Neutrophil (primary cell): Measurements from ENCODE around the gene ST7.

Experiments used
- H3K27ac ChIP-seq: fragments of 200-600 bp; sonication (generic); 2 replicates; pipeline ENCODE4 v1.5.1; 2016; ENCODE audit warnings: mild to moderate bottlenecking, moderate library complexity
- H3K27me3 ChIP-seq: fragments of 200-600 bp; sonication (generic); 2 replicates; pipeline ENCODE4 v1.6.0; 2016; ENCODE audit warnings: mild to moderate bottlenecking
- H3K36me3 ChIP-seq: fragments of 200-600 bp; sonication (generic); 2 replicates; pipeline ENCODE4 v1.5.1; 2017
- H3K4me1 ChIP-seq, 2 experiments: fragments of 200-600 bp in 1 of 2; sonication (generic) in 1 of 2; 1 replicate in 1 of 2; 2 replicates in 1 of 2; pipeline versions ENCODE4 v1.5.1 to v1.6.1; 2013 to 2016; ENCODE audit warnings: low read depth in 1 of 2, low read length in 1 of 2, mild to moderate bottlenecking in 1 of 2, moderate library complexity in 1 of 2; ENCODE audit not compliant: control insufficient read depth in 1 of 2, insufficient read depth in 1 of 2
- H3K4me3 ChIP-seq, 2 experiments: fragments of 200-600 bp in 1 of 2; sonication (generic) in 1 of 2; 1 replicate in 1 of 2; 2 replicates in 1 of 2; pipeline ENCODE4 v1.5.1; 2013 to 2016; ENCODE audit warnings: low read depth in 1 of 2, low read length in 1 of 2, mild to moderate bottlenecking in 1 of 2, moderate library complexity in 1 of 2
- H3K9me3 ChIP-seq: fragments of 200-600 bp; sonication (generic); 2 replicates; pipeline ENCODE4 v1.5.1; 2016
- CTCF ChIP-seq: fragments of 200-600 bp; sonication (generic); IDR thresholded peaks from 2 replicates; pipeline ENCODE4 v1.5.1; 2016; ENCODE audit warnings: antibody characterized with exemption

ST7 gene

GRCh38 chr7:117043108-117043825 lies 90.0 kb downstream of the ST7 start:
- H3K27me3 ChIP-seq: no peaks in the 10 kb centered on the region
- H3K36me3 ChIP-seq: no peaks in the 10 kb centered on the region
- H3K4me3 ChIP-seq: no peak overlapping the region
- peaks cover under 1 to 4% of the 10 kb centered on the region in 2 experiments for H3K4me1 ChIP-seq
- no peak for TF ChIP-seq CTCF
- no peaks in the 10 kb centered on the region for H3K9me3 ChIP-seq
- no peak overlapping the region for H3K27ac ChIP-seq

GRCh38 chr7:117044664-117045063 lies 91.4 kb downstream of the ST7 start:
- TF ChIP-seq CTCF: no peak
- H3K27ac ChIP-seq: no peak overlapping the region

GRCh38 chr7:117045927-117046710 lies 92.8 kb downstream of the ST7 start:
- H3K4me1 ChIP-seq: peaks cover 8 to 12% of the 10 kb centered on the region in 2 experiments
- H3K4me3 ChIP-seq: no peak overlapping the region
- H3K36me3 ChIP-seq: no peaks in the 10 kb centered on the region
- no peak overlapping the region for H3K27ac ChIP-seq
- no peak for TF ChIP-seq CTCF
- H3K27me3 ChIP-seq: no peaks in the 10 kb centered on the region
- H3K9me3 ChIP-seq: no peaks in the 10 kb centered on the region

More at GRCh38 chr7:117044664-117045063, 91.4 kb downstream of the ST7 start:
- no peak overlapping the region for H3K4me3 ChIP-seq
- H3K4me1 ChIP-seq: peaks cover 8 to 12% of the 10 kb centered on the region in 2 experiments
- H3K9me3 ChIP-seq: no peaks in the 10 kb centered on the region
- no peaks in the 10 kb centered on the region for H3K27me3 ChIP-seq
- no peaks in the 10 kb centered on the region for H3K36me3 ChIP-seq

GRCh38 chr7:117047496-117047895 lies 94.2 kb downstream of the ST7 start:
- H3K9me3 ChIP-seq: no peaks in the 10 kb centered on the region
- H3K4me3 ChIP-seq: no peak overlapping the region
- H3K4me1 ChIP-seq: peaks cover 8 to 12% of the 10 kb centered on the region in 2 experiments
- H3K27ac ChIP-seq: no peak overlapping the region
- H3K27me3 ChIP-seq: no peaks in the 10 kb centered on the region
- TF ChIP-seq CTCF: no peak
- H3K36me3 ChIP-seq: no peaks in the 10 kb centered on the region

GRCh38 chr7:117048114-117048866 lies 95.0 kb downstream of the ST7 start:
- Histone ChIP-seq H3K4me3 (no peak overlapping the region), H3K27ac (no peak overlapping the region), H3K4me1 (peaks cover 8 to 12% of the 10 kb centered on the region in 2 experiments), H3K9me3 (no peaks in the 10 kb centered on the region), H3K36me3 (no peaks in the 10 kb centered on the region), H3K27me3 (no peaks in the 10 kb centered on the region)
- no peak for TF ChIP-seq CTCF
